ENCODE results near the gene TMIE.

DNA sequence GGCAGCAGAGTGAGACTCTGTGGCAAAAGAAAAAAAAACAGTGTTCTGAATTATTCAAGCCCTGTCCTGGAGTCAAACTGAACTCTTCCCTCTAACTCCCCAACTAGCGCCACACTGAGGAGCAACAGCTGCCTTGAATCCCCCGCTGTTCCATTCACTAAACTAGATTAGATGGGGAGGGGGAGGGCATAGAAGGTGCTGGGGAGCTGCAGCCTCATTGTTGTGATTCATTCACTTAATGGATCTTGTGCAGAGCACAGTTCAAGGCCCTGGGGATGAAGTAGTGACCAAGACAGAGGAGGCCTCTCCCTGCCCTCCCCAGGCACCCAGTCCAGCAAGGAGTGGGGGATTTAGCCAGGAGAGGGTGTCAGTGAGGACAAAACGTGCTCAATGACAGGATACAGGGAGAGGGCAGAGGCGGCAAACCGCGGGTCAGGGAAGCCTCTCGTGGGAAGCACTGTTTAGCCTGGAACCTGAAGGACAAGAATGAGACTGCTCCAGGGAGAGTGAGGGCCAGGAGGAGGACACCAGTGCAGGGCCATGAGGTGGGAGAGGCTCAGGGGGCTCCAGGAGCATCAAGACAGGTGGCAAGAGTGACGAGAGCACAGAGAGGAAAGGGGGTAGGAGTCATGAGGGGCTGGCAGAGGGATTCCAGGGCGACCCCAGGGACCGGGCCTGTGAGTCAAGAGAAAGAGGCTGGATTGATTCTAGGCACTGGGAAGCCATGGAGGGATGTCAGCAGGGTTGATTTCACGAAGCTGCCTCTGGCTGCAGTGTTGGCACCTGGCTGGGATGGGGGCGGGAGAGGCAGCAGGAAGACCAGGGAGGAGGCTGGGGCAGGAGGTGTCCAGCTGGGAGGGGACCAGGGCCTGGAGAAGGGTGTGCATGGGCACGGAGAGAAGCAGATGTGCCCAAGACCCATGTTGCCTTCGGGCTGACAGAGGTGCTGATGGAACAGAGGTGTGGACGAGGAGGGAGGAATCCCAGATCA is 39.1 kb upstream of the TMIE start:
- TF ChIP-seq POLR2A (IDR thresholded peaks at IDR 0.05; ENCODE audit: low read depth, low read length) (no peak), CTCF (conservative IDR thresholded peaks at IDR 0.05; ENCODE audit: low read depth, low read length) (no peak)

Data from IMR-90 (cell line).